ENCODE measurements around the gene RHOT2. TPM values are rescaled to one million over a fixed set of nuclear protein-coding genes. Genes with fewer than 3 reads are reported as not detected.

RHOT2 gene
- polyA plus RNA-seq, 1 donor (not counting 4 experiments of a cell fraction or from before 2014, with no cell fraction given) = 58.7 TPM

DNA sequence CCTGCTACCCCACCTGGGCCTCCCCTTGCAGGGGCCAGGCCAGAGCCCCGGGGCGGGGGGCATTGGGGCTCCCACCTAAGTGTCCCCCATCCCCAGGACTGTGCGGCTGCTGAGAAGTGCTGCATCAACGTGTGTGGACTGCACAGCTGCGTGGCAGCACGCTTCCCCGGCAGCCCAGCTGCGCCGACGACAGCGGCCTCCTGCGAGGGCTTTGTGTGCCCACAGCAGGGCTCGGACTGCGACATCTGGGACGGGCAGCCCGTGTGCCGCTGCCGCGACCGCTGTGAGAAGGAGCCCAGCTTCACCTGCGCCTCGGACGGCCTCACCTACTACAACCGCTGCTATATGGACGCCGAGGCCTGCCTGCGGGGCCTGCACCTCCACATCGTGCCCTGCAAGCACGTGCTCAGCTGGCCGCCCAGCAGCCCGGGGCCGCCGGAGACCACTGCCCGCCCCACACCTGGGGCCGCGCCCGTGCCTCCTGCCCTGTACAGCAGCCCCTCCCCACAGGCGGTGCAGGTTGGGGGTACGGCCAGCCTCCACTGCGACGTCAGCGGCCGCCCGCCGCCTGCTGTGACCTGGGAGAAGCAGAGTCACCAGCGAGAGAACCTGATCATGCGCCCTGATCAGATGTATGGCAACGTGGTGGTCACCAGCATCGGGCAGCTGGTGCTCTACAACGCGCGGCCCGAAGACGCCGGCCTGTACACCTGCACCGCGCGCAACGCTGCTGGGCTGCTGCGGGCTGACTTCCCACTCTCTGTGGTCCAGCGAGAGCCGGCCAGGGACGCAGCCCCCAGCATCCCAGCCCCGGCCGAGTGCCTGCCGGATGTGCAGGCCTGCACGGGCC, 35.2 kb upstream of the RHOT2 start:
- no peak overlapping the region for H3K4me2 ChIP-seq (ENCODE audit: control insufficient read depth, extremely low read depth, insufficient read depth, low read depth, low read length)
- H3K9me1 ChIP-seq (ENCODE audit: control insufficient read depth, extremely low read depth, insufficient read depth, low read length) = no peaks in the 10 kb centered on the region
- H4K20me1 ChIP-seq (ENCODE audit: control insufficient read depth, extremely low read depth, insufficient read depth, low read length) = no peaks in the 10 kb centered on the region
- no peak for DNase-seq (ENCODE audit: low read depth, low spot score)
- H3K9me3 ChIP-seq (ENCODE audit: control insufficient read depth, low read depth, low read length) = no peaks in the 10 kb centered on the region
- TF ChIP-seq EZH2 (IDR thresholded peaks at IDR 0.05; ENCODE audit: low read length) (no peak), CTCF (optimal IDR thresholded peaks at IDR 0.05 in 1 of 3, IDR thresholded peaks at IDR 0.05 in 1 of 3, conservative IDR thresholded peaks at IDR 0.05 in 1 of 3; ENCODE audit: extremely low read depth in 1 of 3, insufficient read depth in 2 of 3, low read length in 3 of 3) (no peak)
- dilution Hi-C loops (cut with MboI; ENCODE audit: extremely low pct_ligation_motif_present, low sequenced_read_pairs) = no loop called here
- peaks cover 8% of the 10 kb centered on the region for H3K4me1 ChIP-seq (ENCODE audit: control insufficient read depth, extremely low read depth, insufficient read depth, low read length)
- no peak overlapping the region for H3K9ac ChIP-seq (ENCODE audit: control insufficient read depth, extremely low read depth, insufficient read depth, low read length)
- H2AFZ ChIP-seq (ENCODE audit: control insufficient read depth, low read length) = no peak overlapping the region
- no peak overlapping the region for H3K4me3 ChIP-seq (ENCODE audit: control insufficient read depth in 2 of 3, extremely low read depth in 1 of 3, insufficient read depth in 2 of 3, low read depth in 1 of 3, low read length in 3 of 3)
- no peak for FAIRE-seq
- H3K79me2 ChIP-seq (ENCODE audit: control insufficient read depth, insufficient read depth, low read length) = peaks cover 8% of the 10 kb centered on the region
- no peak overlapping the region for H3K27ac ChIP-seq (ENCODE audit: control insufficient read depth, insufficient read depth, low read length)
- peaks cover 2 to 10% of the 10 kb centered on the region in 2 experiments for H3K36me3 ChIP-seq (ENCODE audit: control insufficient read depth in 2 of 2, extremely low read depth in 1 of 2, insufficient read depth in 2 of 2, low read length in 2 of 2)
- H3K27me3 ChIP-seq (ENCODE audit: control insufficient read depth, extremely low read depth, insufficient read depth, low read length) = no peaks in the 10 kb centered on the region

DNA sequence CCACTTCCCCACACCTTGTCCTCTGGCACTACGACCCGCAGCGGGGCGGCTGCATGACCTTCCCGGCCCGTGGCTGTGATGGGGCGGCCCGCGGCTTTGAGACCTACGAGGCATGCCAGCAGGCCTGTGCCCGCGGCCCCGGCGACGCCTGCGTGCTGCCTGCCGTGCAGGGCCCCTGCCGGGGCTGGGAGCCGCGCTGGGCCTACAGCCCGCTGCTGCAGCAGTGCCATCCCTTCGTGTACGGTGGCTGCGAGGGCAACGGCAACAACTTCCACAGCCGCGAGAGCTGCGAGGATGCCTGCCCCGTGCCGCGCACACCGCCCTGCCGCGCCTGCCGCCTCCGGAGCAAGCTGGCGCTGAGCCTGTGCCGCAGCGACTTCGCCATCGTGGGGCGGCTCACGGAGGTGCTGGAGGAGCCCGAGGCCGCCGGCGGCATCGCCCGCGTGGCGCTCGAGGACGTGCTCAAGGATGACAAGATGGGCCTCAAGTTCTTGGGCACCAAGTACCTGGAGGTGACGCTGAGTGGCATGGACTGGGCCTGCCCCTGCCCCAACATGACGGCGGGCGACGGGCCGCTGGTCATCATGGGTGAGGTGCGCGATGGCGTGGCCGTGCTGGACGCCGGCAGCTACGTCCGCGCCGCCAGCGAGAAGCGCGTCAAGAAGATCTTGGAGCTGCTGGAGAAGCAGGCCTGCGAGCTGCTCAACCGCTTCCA, 34.4 kb upstream of the RHOT2 start:
- Histone ChIP-seq H3K27ac (ENCODE audit: control insufficient read depth, insufficient read depth, low read length) (no peak overlapping the region), H3K27me3 (ENCODE audit: control insufficient read depth, extremely low read depth, insufficient read depth, low read length) (no peaks in the 10 kb centered on the region), H3K9me1 (ENCODE audit: control insufficient read depth, extremely low read depth, insufficient read depth, low read length) (no peaks in the 10 kb centered on the region), H3K9ac (ENCODE audit: control insufficient read depth, extremely low read depth, insufficient read depth, low read length) (no peak overlapping the region), H3K4me1 (ENCODE audit: control insufficient read depth, extremely low read depth, insufficient read depth, low read length) (peaks cover 8% of the 10 kb centered on the region), H2AFZ (ENCODE audit: control insufficient read depth, low read length) (no peak overlapping the region), H3K4me3 (ENCODE audit: control insufficient read depth in 2 of 3, extremely low read depth in 1 of 3, insufficient read depth in 2 of 3, low read depth in 1 of 3, low read length in 3 of 3) (no peak overlapping the region), H4K20me1 (ENCODE audit: control insufficient read depth, extremely low read depth, insufficient read depth, low read length) (no peaks in the 10 kb centered on the region), H3K9me3 (ENCODE audit: control insufficient read depth, low read depth, low read length) (no peaks in the 10 kb centered on the region), H3K4me2 (ENCODE audit: control insufficient read depth, extremely low read depth, insufficient read depth, low read depth, low read length) (no peak overlapping the region), H3K36me3 (ENCODE audit: control insufficient read depth in 2 of 2, extremely low read depth in 1 of 2, insufficient read depth in 2 of 2, low read length in 2 of 2) (peaks cover 2 to 10% of the 10 kb centered on the region in 2 experiments), H3K79me2 (ENCODE audit: control insufficient read depth, insufficient read depth, low read length) (peaks cover 8% of the 10 kb centered on the region)
- no peak for FAIRE-seq
- no peak for TF ChIP-seq CTCF (optimal IDR thresholded peaks at IDR 0.05 in 1 of 3, IDR thresholded peaks at IDR 0.05 in 1 of 3, conservative IDR thresholded peaks at IDR 0.05 in 1 of 3; ENCODE audit: extremely low read depth in 1 of 3, insufficient read depth in 2 of 3, low read length in 3 of 3)
- TF ChIP-seq EZH2 (IDR thresholded peaks at IDR 0.05; ENCODE audit: low read length) = no peak
- dilution Hi-C loops (cut with MboI; ENCODE audit: extremely low pct_ligation_motif_present, low sequenced_read_pairs) = no loop called here
- DNase-seq (ENCODE audit: low read depth, low spot score) = no peak

Measured in keratinocyte (primary cell).